SW480 (cell line): ENCODE results near the gene CTNNA3.
A peak's percentile ranks its signal among the peaks of the same experiment; 100 is the strongest.

ENCODE experiments used
- DNase-seq: peaks from one replicate; pipeline ENCODE4 v3.0.0-alpha.2; 2016; ENCODE audit warnings: low spot score

The CTNNA3 gene

GRCh38 chr10:66747451-66747850 is 948.5 kb downstream of the CTNNA3 start:
- peak; percentile 0 for DNase-seq

- no peak for DNase-seq
These were observed 949.3 kb downstream of the CTNNA3 start for GRCh38 chr10:66746711-66747110.

- no peak for DNase-seq
These were observed 949.7 kb downstream of the CTNNA3 start for GRCh38 chr10:66746246-66746645.

- no peak for DNase-seq
These were observed 951.1 kb downstream of the CTNNA3 start for GRCh38 chr10:66744915-66745314.

- DNase-seq = no peak
These were observed 958.8 kb downstream of the CTNNA3 start for GRCh38 chr10:66737241-66737640.

- DNase-seq = no peak
These were observed 972.2 kb downstream of the CTNNA3 start for GRCh38 chr10:66723608-66724400.

- DNase-seq = no peak
These were observed 976.5 kb downstream of the CTNNA3 start for GRCh38 chr10:66719483-66719882.

- no peak for DNase-seq
These were observed 978.6 kb downstream of the CTNNA3 start for GRCh38 chr10:66717231-66717981.

GRCh38 chr10:66714741-66715140 is 981.3 kb downstream of the CTNNA3 start:
- no peak for DNase-seq

GRCh38 chr10:66713387-66713786 is 982.6 kb downstream of the CTNNA3 start:
- no peak for DNase-seq

GRCh38 chr10:66698069-66698468 is 997.9 kb downstream of the CTNNA3 start:
- no peak for DNase-seq

GRCh38 chr10:66695046-66695445 is 1000.9 kb downstream of the CTNNA3 start:
- DNase-seq = no peak

- DNase-seq = no peak
These were observed 1011.4 kb downstream of the CTNNA3 start for GRCh38 chr10:66684581-66684980.

GRCh38 chr10:66680886-66681285 is 1015.1 kb downstream of the CTNNA3 start:
- DNase-seq = no peak

GRCh38 chr10:66678521-66678920 is 1017.5 kb downstream of the CTNNA3 start:
- no peak for DNase-seq

- DNase-seq = no peak
These were observed 1022.9 kb downstream of the CTNNA3 start for GRCh38 chr10:66673071-66673470.

- DNase-seq = no peak
These were observed 1024.4 kb downstream of the CTNNA3 start for GRCh38 chr10:66671562-66671961.

GRCh38 chr10:66671064-66671463 is 1024.9 kb downstream of the CTNNA3 start:
- no peak for DNase-seq

GRCh38 chr10:66656499-66656898 is 1039.5 kb downstream of the CTNNA3 start:
- DNase-seq = no peak

- DNase-seq = no peak
These were observed 1041.1 kb downstream of the CTNNA3 start for GRCh38 chr10:66654861-66655260.

GRCh38 chr10:66651308-66652082 is 1044.5 kb downstream of the CTNNA3 start:
- no peak for DNase-seq

GRCh38 chr10:66649626-66650025 is 1046.4 kb downstream of the CTNNA3 start:
- DNase-seq = no peak

GRCh38 chr10:66642217-66642616 is 1053.8 kb downstream of the CTNNA3 start:
- DNase-seq = no peak
